ENCODE measurements around the gene SAMHD1. TPM values are rescaled to one million over a fixed set of nuclear protein-coding genes. Genes with fewer than 3 reads are reported as not detected.

Gene SAMHD1
- total and polyA plus RNA-seq, 2 experiments from 2014 or later = 7.3 to 10.3 TPM

DNA sequence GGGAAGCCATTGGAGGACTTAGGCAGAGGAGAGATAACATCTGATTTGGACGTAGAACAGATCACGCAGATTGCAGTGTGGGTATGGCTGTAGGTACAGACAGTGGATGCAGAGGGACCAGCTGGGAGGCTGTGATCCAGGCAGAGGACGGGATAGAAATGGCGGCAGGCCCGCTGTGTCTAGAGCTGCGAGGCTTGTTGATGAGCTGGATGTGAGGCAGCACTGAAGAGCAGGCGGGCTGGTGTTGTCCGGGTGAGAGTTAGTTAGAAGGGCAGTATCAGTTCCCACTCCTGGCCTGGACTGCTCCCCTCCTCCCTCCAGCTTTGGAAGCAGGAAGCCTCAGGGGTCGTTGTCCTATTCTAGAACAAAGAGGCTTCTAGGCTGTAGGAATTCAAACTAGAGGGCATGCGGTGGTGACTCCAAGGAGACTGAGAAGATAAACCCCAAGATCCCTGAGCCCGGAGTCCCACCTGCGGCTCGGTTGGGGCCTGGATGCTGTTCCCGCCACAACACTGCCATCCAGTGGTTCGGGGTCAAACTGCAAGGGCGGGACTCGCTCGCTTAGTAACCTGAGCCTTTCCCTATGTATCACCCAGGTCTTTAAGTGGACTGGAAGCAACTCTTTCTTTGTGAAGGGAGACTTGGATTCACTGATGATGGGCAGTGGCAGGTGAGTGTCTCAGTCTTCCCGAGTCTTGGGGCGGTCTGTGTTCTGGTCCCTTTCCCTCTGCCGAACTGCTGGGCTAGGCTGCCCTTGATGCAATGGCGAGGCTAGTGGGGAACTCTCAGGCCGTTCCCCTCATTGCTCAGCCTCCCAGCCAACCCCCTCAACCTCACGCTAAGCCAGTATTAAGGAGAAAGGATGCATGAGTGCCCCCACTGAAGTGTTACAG lies 64.4 kb downstream of the SAMHD1 start:
- DNase-seq (ENCODE audit: low read depth in 1 of 2, low spot score in 1 of 2) = peak; percentile 79 to 87
- Histone ChIP-seq H3K27me3 (no peaks in the 10 kb centered on the region), H3K9me3 (ENCODE audit: low read depth) (no peaks in the 10 kb centered on the region), H3K4me3 (no peak overlapping the region), H3K36me3 (no peaks in the 10 kb centered on the region), H3K4me1 (ENCODE audit: low read depth) (no peaks in the 10 kb centered on the region), H3K27ac (no peak overlapping the region)
- TF ChIP-seq, protein P1, sequence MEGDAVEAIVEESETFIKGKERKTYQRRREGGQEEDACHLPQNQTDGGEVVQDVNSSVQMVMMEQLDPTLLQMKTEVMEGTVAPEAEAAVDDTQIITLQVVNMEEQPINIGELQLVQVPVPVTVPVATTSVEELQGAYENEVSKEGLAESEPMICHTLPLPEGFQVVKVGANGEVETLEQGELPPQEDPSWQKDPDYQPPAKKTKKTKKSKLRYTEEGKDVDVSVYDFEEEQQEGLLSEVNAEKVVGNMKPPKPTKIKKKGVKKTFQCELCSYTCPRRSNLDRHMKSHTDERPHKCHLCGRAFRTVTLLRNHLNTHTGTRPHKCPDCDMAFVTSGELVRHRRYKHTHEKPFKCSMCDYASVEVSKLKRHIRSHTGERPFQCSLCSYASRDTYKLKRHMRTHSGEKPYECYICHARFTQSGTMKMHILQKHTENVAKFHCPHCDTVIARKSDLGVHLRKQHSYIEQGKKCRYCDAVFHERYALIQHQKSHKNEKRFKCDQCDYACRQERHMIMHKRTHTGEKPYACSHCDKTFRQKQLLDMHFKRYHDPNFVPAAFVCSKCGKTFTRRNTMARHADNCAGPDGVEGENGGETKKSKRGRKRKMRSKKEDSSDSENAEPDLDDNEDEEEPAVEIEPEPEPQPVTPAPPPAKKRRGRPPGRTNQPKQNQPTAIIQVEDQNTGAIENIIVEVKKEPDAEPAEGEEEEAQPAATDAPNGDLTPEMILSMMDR (IDR thresholded peaks at IDR 0.05; ENCODE audit: low read depth, low read length) = peak; percentile 97

DNA sequence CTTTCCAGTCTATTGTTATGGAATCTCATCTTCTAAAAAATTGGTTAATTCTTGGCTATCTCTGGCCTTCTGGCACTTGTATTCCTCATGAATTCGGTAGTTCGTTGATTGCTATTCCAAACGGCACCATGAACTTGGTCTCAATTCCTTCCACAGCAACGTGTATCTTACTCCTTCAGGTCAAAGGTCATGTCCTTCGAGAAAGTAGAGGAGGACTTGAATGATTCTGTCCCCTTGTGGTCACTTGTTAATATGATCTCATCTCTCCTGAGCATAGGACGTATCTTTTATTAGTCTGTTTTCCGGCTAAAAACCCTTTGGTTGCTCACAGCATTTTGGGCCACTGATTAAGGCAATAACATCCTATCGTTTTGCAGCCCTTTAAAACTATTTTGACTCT lies 66.2 kb downstream of the SAMHD1 start:
- Histone ChIP-seq H3K9me3 (ENCODE audit: low read depth) (no peaks in the 10 kb centered on the region), H3K27me3 (no peaks in the 10 kb centered on the region), H3K36me3 (no peaks in the 10 kb centered on the region), H3K4me1 (ENCODE audit: low read depth) (no peaks in the 10 kb centered on the region), H3K27ac (no peak overlapping the region), H3K4me3 (no peak overlapping the region)
- no peak for DNase-seq (ENCODE audit: low read depth in 1 of 2, low spot score in 1 of 2)
- TF ChIP-seq, protein P1 (IDR thresholded peaks at IDR 0.05; ENCODE audit: low read depth, low read length) = peak; percentile 8

DNA sequence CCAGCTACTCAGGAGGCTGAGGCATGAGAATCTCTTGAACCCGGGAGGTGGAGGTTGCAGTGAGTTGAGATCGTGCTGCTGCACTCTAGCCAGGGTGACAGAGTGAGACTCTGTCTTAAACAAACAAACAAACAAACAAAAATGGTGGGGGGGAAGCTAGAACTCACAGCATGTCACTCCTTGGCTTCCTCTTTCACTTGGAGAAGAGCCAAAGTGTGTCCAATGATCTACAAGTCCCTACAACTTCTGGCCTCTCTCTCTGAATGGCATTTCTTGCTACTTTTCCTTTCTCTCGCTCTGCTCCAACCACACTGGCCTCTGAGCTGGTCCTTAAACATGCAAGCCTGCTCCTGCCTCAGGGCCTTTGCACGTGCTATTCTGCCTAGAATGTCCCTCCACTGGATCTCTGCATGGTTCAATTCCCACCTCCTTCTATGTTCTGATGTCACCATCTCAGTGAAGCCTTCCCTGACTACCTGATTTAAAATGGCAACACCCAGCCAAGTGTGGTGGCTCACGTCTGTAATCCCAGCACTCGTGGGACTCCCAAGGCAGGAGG lies 67.5 kb downstream of the SAMHD1 start:
- H3K4me3 ChIP-seq = no peak overlapping the region
- TF ChIP-seq, protein P1 (IDR thresholded peaks at IDR 0.05; ENCODE audit: low read depth, low read length) = no peak
- no peaks in the 10 kb centered on the region for H3K4me1 ChIP-seq (ENCODE audit: low read depth)
- H3K9me3 ChIP-seq (ENCODE audit: low read depth) = no peaks in the 10 kb centered on the region
- no peak for DNase-seq (ENCODE audit: low read depth in 1 of 2, low spot score in 1 of 2)
- H3K27me3 ChIP-seq = no peaks in the 10 kb centered on the region
- no peak overlapping the region for H3K27ac ChIP-seq
- H3K36me3 ChIP-seq = no peaks in the 10 kb centered on the region

DNA sequence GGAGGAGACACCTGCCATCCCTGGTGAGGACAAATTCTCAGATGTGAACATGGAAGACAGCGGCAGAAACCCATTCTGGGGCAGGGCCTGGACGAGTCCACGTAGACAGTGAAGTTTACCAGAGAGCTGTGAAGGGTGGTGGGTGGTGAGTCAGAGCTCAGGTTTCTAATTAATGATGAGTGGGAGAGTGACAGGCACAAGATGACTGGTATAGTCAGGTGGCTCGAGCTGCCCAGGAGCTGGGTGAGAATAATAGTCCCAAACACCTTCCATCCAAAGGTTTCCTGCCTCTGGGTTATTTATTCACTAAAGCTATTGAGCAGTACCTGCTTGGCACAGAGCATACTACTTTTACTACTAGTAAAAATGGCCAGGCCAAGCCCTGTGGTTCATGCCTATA lies 69.6 kb downstream of the SAMHD1 start:
- no peak for DNase-seq (ENCODE audit: low read depth in 1 of 2, low spot score in 1 of 2)
- H3K4me3 ChIP-seq = no peak overlapping the region
- H3K4me1 ChIP-seq (ENCODE audit: low read depth) = no peaks in the 10 kb centered on the region
- TF ChIP-seq, protein P1 (IDR thresholded peaks at IDR 0.05; ENCODE audit: low read depth, low read length) = no peak
- H3K36me3 ChIP-seq = no peaks in the 10 kb centered on the region
- no peak overlapping the region for H3K27ac ChIP-seq
- H3K27me3 ChIP-seq = no peaks in the 10 kb centered on the region
- no peaks in the 10 kb centered on the region for H3K9me3 ChIP-seq (ENCODE audit: low read depth)

DNA sequence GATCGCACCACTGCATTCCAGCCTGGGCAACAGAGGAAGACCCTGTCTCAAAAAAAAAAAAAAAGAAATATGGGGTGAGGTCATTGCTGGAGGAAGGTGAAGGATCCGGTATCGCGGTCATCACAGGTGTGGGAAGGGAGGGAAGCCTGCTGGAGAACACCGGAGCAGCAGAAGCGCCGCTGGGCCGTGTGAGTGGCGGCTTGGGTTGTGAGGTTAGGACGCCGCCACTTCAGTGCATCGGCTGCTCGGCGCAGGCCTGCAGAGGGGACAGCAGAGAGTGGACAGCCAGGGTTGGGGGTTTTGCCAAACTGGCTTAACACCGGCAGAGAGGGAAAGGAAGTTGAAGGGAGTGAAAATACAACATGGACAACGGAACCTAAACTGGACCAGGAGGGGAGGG lies 70.2 kb downstream of the SAMHD1 start:
- TF ChIP-seq, protein P1 (IDR thresholded peaks at IDR 0.05; ENCODE audit: low read depth, low read length) = no peak
- no peak for DNase-seq (ENCODE audit: low read depth in 1 of 2, low spot score in 1 of 2)
- H3K4me3 ChIP-seq = no peak overlapping the region
- no peaks in the 10 kb centered on the region for H3K9me3 ChIP-seq (ENCODE audit: low read depth)
- H3K27ac ChIP-seq = no peak overlapping the region
- no peaks in the 10 kb centered on the region for H3K4me1 ChIP-seq (ENCODE audit: low read depth)
- no peaks in the 10 kb centered on the region for H3K27me3 ChIP-seq
- no peaks in the 10 kb centered on the region for H3K36me3 ChIP-seq
